H1 (cell line): ENCODE measurements around the gene FBXO44. TPM values are rescaled to one million over a fixed set of nuclear protein-coding genes. Genes with fewer than 3 reads are reported as not detected.

Source experiments
- NRF1 ChIP-seq: IDR thresholded peaks from 2 replicates; pipeline ENCODE4 v1.6.1; 2011; ENCODE audit warnings: mild to moderate bottlenecking, low read depth, low read length, improper control_type of control experiment
- SP4 ChIP-seq: IDR thresholded peaks from 2 replicates; pipeline ENCODE4 v1.6.1; 2012; ENCODE audit warnings: low read length, inconsistent platforms
- polyA plus RNA-seq, 7 experiments: library from polyadenylated mRNA; depleted of rRNA in 3 of 7; stranded (reverse) in 5 of 7; unstranded in 2 of 7; fragments of >200 nt in 5 of 7; fragments of 200-250 nt in 2 of 7; gene quantifications; 1 replicate in 5 of 7; 2 replicates in 1 of 7; 4 replicates in 1 of 7; pipeline versions ENCODE4 v1.2.1 to v1.2.3, GENCODE V29; 2011 to 2013; ENCODE audit warnings: missing spikeins in 2 of 7, mixed read lengths in 2 of 7
- total RNA-seq: library from RNA; stranded (reverse); fragmentation: NEBNext Ultra II Directional; extraction: Animal tissue kit (Norgen Biotek cat#: 25700); gene quantifications from 2 replicates; pipeline ENCODE4 v1.2.1, GENCODE V29; 2021

Gene FBXO44
- total and polyA plus RNA-seq, 2 of the 8 experiments (the other 6 are each of a cell fraction or from before 2014, with no cell fraction given): 27.0 to 27.2 TPM

DNA sequence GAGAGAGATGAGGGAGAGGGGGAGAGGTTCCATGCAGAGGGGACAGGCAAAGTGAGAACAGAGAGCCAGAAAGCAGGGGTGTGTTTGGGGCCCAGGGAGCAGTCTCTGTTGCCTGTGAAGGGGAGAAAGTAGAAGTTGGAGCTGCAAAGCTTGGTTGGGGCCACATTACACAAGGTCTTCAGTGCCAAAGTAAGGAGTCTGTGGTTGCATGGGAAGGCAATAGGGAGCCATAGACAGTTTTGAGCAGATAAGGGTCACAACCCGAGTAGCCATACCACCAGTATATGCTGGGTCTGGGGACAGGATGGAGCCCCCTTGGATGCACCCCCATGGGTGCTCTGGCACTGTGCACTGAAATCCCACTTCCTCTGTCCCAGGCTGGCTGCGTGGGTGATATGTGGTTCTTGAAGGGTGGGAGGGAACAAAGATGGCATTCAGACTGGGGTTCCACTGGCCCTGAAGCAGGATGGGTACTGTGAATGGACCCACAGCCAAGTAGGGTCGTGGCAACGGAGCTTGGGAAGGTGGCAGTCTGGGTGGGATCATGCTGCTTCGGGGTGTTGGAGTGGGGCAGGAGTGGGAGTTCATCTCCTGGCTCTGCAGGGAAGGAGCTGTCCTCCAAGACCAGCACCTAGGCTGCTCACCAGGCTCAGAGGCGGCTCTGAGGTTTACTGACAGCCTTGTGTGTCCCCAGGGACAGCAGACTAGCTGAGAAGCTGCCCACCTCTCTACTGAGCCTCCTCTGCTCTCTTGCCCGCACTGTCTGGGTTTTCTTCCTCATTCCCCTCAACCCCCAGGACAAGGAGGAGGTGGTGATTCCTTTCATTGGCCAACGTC, 48.9 kb downstream of the FBXO44 start (continued):
- TF ChIP-seq NRF1 (no peak), SP4 (no peak)
- TF ChIP-seq, all 59 proteins: peak for 0
